HT-29 (cell line): ENCODE results near the gene BUB1. TPM values are rescaled to one million over a fixed set of nuclear protein-coding genes. Genes with fewer than 3 reads are reported as not detected.
"Not testable (repeated sequence)": the region's sequence is repeated elsewhere in the genome, so short reads cannot be mapped to it uniquely, and the experiment has no call there.

Experiments used
- DNase-seq: peaks from one replicate; pipeline ENCODE4 v3.0.0-alpha.2; 2015; ENCODE audit warnings: low spot score
- total RNA-seq: library from RNA; depleted of rRNA; stranded (reverse); fragments of >200 nt; shearing (Covaris generic); gene quantifications from 2 replicates; pipeline ENCODE4 v1.2.3, GENCODE V29; 2014

Gene BUB1
- total RNA-seq, 1 experiment from 2014 or later: 36.9 TPM

GRCh38 chr2:110691612-110692258 lies 13.9 kb upstream of the BUB1 start:
- no peak for DNase-seq

GRCh38 chr2:110690083-110690965 lies 12.5 kb upstream of the BUB1 start:
- no peak for DNase-seq

GRCh38 chr2:110688594-110689091 lies 10.8 kb upstream of the BUB1 start:
- no peak for DNase-seq

- not testable (repeated sequence) for DNase-seq
These were observed 10.1 kb upstream of the BUB1 start for GRCh38 chr2:110687775-110688484.

GRCh38 chr2:110682872-110683271 lies 5.0 kb upstream of the BUB1 start:
- no peak for DNase-seq

- DNase-seq: no peak
These were observed 4.4 kb upstream of the BUB1 start for GRCh38 chr2:110682267-110682666.

- no peak for DNase-seq
These were observed 2.8 kb upstream of the BUB1 start for GRCh38 chr2:110680709-110681108.

GRCh38 chr2:110679865-110680264 lies 2.0 kb upstream of the BUB1 start:
- no peak for DNase-seq

GRCh38 chr2:110679337-110679707 lies 1.5 kb upstream of the BUB1 start:
- no peak for DNase-seq

- DNase-seq: peak; percentile 28
These were observed 834 bp upstream of the BUB1 start for GRCh38 chr2:110678457-110679336.

GRCh38 chr2:110677080-110677479 lies 783 bp downstream of the BUB1 start:
- peak; percentile 41 for DNase-seq

- no peak for DNase-seq
These were observed 2.2 kb downstream of the BUB1 start for GRCh38 chr2:110675679-110676078.

GRCh38 chr2:110674620-110675555 lies 3.0 kb downstream of the BUB1 start:
- no peak for DNase-seq

GRCh38 chr2:110673201-110673600 lies 4.7 kb downstream of the BUB1 start:
- DNase-seq: no peak

- no peak for DNase-seq
These were observed 7.0 kb downstream of the BUB1 start for GRCh38 chr2:110670826-110671225.

GRCh38 chr2:110669079-110669478 lies 8.8 kb downstream of the BUB1 start:
- no peak for DNase-seq

- DNase-seq: no peak
These were observed 10.8 kb downstream of the BUB1 start for GRCh38 chr2:110667071-110667470.

GRCh38 chr2:110664135-110664534 lies 13.7 kb downstream of the BUB1 start:
- DNase-seq: no peak

GRCh38 chr2:110662560-110662959 lies 15.3 kb downstream of the BUB1 start:
- DNase-seq: no peak

GRCh38 chr2:110660558-110660957 lies 17.3 kb downstream of the BUB1 start:
- DNase-seq: no peak
